Smooth muscle cell (in vitro differentiated cells): ENCODE results near the gene VTI1B. TPM values are rescaled to one million over a fixed set of nuclear protein-coding genes. Genes with fewer than 3 reads are reported as not detected.

Experiments
- DNase-seq: peaks from one replicate; lab custom pipeline; 2025; ENCODE audit not compliant: unreplicated experiment; lab: John Stamatoyannopoulos, UW
- H2AFZ ChIP-seq: fragments of 200-600 bp; sonication (generic); 2 replicates; pipeline ENCODE4 v1.6.0; 2016; ENCODE audit warnings: antibody characterized with exemption, low read depth, mild to moderate bottlenecking
- H3F3A ChIP-seq: fragments of 200-600 bp; sonication (generic); 2 replicates; pipeline ENCODE4 v1.6.0; 2017; ENCODE audit warnings: antibody characterized with exemption, low read depth
- H3K27ac ChIP-seq: fragments of 200-600 bp; sonication (generic); 2 replicates; pipeline ENCODE4 v1.5.1; 2016; ENCODE audit warnings: low read depth, mild to moderate bottlenecking
- H3K27me3 ChIP-seq: fragments of 200-600 bp; sonication (generic); 2 replicates; pipeline ENCODE4 v1.6.1; 2016; ENCODE audit warnings: low read depth, mild to moderate bottlenecking
- H3K36me3 ChIP-seq: fragments of 200-600 bp; sonication (generic); 2 replicates; pipeline ENCODE4 v1.5.1; 2016; ENCODE audit warnings: low read depth
- H3K4me1 ChIP-seq: fragments of 200-600 bp; sonication (generic); 2 replicates; pipeline ENCODE4 v1.5.1; 2016; ENCODE audit warnings: low read depth
- H3K4me2 ChIP-seq: fragments of 200-600 bp; sonication (generic); 2 replicates; pipeline ENCODE4 v1.6.0; 2016; ENCODE audit warnings: mild to moderate bottlenecking
- H3K4me3 ChIP-seq: fragments of 200-600 bp; sonication (generic); 2 replicates; pipeline ENCODE4 v1.5.1; 2016; ENCODE audit warnings: mild to moderate bottlenecking
- H3K79me2 ChIP-seq: fragments of 200-600 bp; sonication (generic); 2 replicates; pipeline ENCODE4 v1.6.0; 2016; ENCODE audit warnings: low read depth, mild to moderate bottlenecking
- H3K9ac ChIP-seq: fragments of 200-600 bp; sonication (generic); 2 replicates; pipeline ENCODE4 v1.6.0; 2016; ENCODE audit warnings: low read depth
- H3K9me3 ChIP-seq: fragments of 200-600 bp; sonication (generic); replicated peaks from 2 replicates; pipeline ENCODE4 v1.5.1; 2016; ENCODE audit warnings: low read depth
- H4K20me1 ChIP-seq: fragments of 200-600 bp; sonication (generic); 2 replicates; pipeline ENCODE4 v1.6.0; 2016; ENCODE audit warnings: low read depth
- WGBS: methylation state at CpG from one replicate; pipeline ENCODE4 v1.1.7; 2016; ENCODE audit warnings: low lambda C conversion rate; 5-methylcytosine and 5-hydroxymethylcytosine counted together
- polyA plus RNA-seq: library from polyadenylated mRNA; unstranded; fragments of >200 nt; fragmentation: Nextera tagmentation; extraction: Ambion mirVana; gene quantifications from 2 replicates; pipeline ENCODE4 v1.2.1, GENCODE V29; 2016
- total RNA-seq: library from RNA; depleted of rRNA; stranded (reverse); fragments of >200 nt; gene quantifications from 2 replicates; pipeline ENCODE4 v1.2.3, GENCODE V29; 2014
- TF ChIP-seq, protein P1 (sequence below): fragments of 200-600 bp; sonication (generic); IDR thresholded peaks from 2 replicates; pipeline ENCODE4 v1.5.1; 2017; ENCODE audit warnings: borderline replicate concordance, mild to moderate bottlenecking, antibody characterized with exemption; ENCODE audit not compliant: insufficient read depth, poor library complexity, severe bottlenecking

Gene VTI1B
- total and polyA plus RNA-seq, 2 experiments from 2014 or later, result 33.0 to 106 TPM

- WGBS, result under 1% methylated on average over 24 of the region's 25 CpGs
- peak within 1 kb of the TSS; percentile 90 for H3K9ac ChIP-seq
- H3K4me3 ChIP-seq, result peak within 1 kb of the TSS; percentile 84
- TF ChIP-seq, protein P1, sequence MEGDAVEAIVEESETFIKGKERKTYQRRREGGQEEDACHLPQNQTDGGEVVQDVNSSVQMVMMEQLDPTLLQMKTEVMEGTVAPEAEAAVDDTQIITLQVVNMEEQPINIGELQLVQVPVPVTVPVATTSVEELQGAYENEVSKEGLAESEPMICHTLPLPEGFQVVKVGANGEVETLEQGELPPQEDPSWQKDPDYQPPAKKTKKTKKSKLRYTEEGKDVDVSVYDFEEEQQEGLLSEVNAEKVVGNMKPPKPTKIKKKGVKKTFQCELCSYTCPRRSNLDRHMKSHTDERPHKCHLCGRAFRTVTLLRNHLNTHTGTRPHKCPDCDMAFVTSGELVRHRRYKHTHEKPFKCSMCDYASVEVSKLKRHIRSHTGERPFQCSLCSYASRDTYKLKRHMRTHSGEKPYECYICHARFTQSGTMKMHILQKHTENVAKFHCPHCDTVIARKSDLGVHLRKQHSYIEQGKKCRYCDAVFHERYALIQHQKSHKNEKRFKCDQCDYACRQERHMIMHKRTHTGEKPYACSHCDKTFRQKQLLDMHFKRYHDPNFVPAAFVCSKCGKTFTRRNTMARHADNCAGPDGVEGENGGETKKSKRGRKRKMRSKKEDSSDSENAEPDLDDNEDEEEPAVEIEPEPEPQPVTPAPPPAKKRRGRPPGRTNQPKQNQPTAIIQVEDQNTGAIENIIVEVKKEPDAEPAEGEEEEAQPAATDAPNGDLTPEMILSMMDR, result no peak
- no peaks in the 10 kb centered on the region for H3K27me3 ChIP-seq
- H3K36me3 ChIP-seq, result no peaks in the 10 kb centered on the region
- H3K4me1 ChIP-seq, result peaks cover 21% of the 10 kb centered on the region
- H3K9me3 ChIP-seq, result no peaks in the 10 kb centered on the region
- peak within 1 kb of the TSS; percentile 95 for H3K4me2 ChIP-seq
- peaks cover 38% of the 10 kb centered on the region for H4K20me1 ChIP-seq
- DNase-seq, result peak; percentile 45
- peak within 1 kb of the TSS; percentile 93 for H3K27ac ChIP-seq
- H3F3A ChIP-seq, result peaks cover 14% of the 10 kb centered on the region
- peak within 1 kb of the TSS; percentile 86 for H2AFZ ChIP-seq
- peaks cover 36% of the 10 kb centered on the region for H3K79me2 ChIP-seq
Measured at GRCh38 chr14:67695394-67695949, 21.0 kb upstream of the VTI1B start, which contains the start of gene RDH11. TSS of gene RDH11 (minus strand) at chr14:67695764. CDS start at chr14:67695703, 61 bp downstream.

DNA sequence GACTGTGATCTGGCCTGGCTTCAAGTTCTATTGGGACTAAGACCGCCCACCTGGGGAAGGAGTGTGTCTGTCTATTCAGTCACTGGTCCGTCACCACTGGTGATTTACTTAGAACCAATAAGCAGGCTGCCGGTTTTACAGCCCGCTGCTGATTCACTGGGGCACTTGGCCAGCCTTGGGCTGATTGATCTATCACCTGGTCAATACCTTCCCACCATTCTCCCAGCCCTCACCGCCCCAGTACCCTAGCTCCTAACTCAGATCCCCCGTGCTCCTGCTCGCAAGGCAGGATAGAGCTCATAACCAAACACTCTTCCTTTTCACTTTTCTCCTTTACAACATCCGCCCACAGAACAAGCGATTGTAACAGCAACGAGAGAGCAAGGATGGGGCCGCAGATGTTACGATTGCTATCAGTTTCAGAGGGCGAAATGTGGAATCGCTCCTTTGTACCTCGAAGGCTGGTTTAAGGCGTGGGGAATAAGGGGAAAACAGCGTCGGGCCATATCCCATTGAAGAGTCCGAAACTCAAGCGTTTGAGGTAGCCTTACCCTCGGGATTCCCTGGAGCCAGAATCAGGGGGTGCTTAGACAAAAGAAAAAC lies 20.5 kb upstream of the VTI1B start:
- Histone ChIP-seq H3K9ac (peak overlapping the region; percentile 90), H3K9me3 (no peaks in the 10 kb centered on the region), H3K36me3 (no peaks in the 10 kb centered on the region), H3K4me2 (peak overlapping the region; percentile 95), H3K27ac (peak overlapping the region; percentile 93), H3K27me3 (no peaks in the 10 kb centered on the region), H3K79me2 (peaks cover 36% of the 10 kb centered on the region), H4K20me1 (peaks cover 44% of the 10 kb centered on the region), H3K4me3 (peak overlapping the region; percentile 84), H3K4me1 (peaks cover 21% of the 10 kb centered on the region), H3F3A (peaks cover 14% of the 10 kb centered on the region), H2AFZ (peak overlapping the region; percentile 86)
- WGBS, result under 1% methylated on average over 21 of the region's 21 CpGs
- peak; percentile 28 for DNase-seq
- TF ChIP-seq, protein P1, result no peak

GRCh38 chr14:67690011-67690410 lies 15.6 kb upstream of the VTI1B start:
- Histone ChIP-seq H3K36me3 (peaks cover 13% of the 10 kb centered on the region), H3K9me3 (no peaks in the 10 kb centered on the region), H3K4me3 (no peak overlapping the region), H2AFZ (no peak overlapping the region), H3K27ac (peak overlapping the region; percentile 33), H3K4me1 (peaks cover 21% of the 10 kb centered on the region), H3K27me3 (no peaks in the 10 kb centered on the region), H3F3A (peaks cover 5% of the 10 kb centered on the region), H3K4me2 (no peak overlapping the region), H3K79me2 (peaks cover 62% of the 10 kb centered on the region), H4K20me1 (peaks cover 85% of the 10 kb centered on the region), H3K9ac (no peak overlapping the region)
- TF ChIP-seq, protein P1, result no peak
- DNase-seq, result no peak
- 82% methylated on average over 4 of the region's 4 CpGs for WGBS

GRCh38 chr14:67683842-67684241 lies 9.4 kb upstream of the VTI1B start:
- Histone ChIP-seq H3K4me3 (no peak overlapping the region), H3K79me2 (peaks cover 47% of the 10 kb centered on the region), H3K36me3 (peaks cover 14% of the 10 kb centered on the region), H3K4me2 (no peak overlapping the region), H3K4me1 (no peaks in the 10 kb centered on the region), H3K27ac (no peak overlapping the region), H4K20me1 (peaks cover 88% of the 10 kb centered on the region), H3K9me3 (no peaks in the 10 kb centered on the region), H3K27me3 (no peaks in the 10 kb centered on the region), H2AFZ (no peak overlapping the region), H3F3A (peaks cover 37% of the 10 kb centered on the region), H3K9ac (no peak overlapping the region)
- no peak for DNase-seq
- TF ChIP-seq, protein P1, result no peak
